Breast epithelium (tissue), 4 donors: Measurements from ENCODE around the gene IQCH. TPM values are rescaled to one million over a fixed set of nuclear protein-coding genes. Genes with fewer than 3 reads are reported as not detected.

Source experiments
- DNase-seq, 2 donors: peaks; one replicate each; pipeline ENCODE4 v3.0.0-alpha.2; 2019; ENCODE audit warnings: low spot score in 2 of 2
- H3K27ac ChIP-seq, 2 donors: fragments of 200-600 bp; sonication (generic) in 1 of 2; one replicate each; pipeline ENCODE4 v1.5.1; 2016 to 2019; ENCODE audit warnings: mild to moderate bottlenecking in 1 of 2
- H3K27me3 ChIP-seq, 2 donors: fragments of 200-600 bp; sonication (generic) in 1 of 2; one replicate each; pipeline versions ENCODE4 v1.5.1 to v1.6.0; 2017 to 2019; ENCODE audit warnings: control low read depth in 1 of 2, mild to moderate bottlenecking in 1 of 2
- H3K36me3 ChIP-seq: fragments of 200-600 bp; one replicate; pipeline ENCODE4 v1.5.1; 2019
- H3K4me1 ChIP-seq, 2 donors: fragments of 200-600 bp; sonication (generic); one replicate each; pipeline ENCODE4 v1.5.1; 2016 to 2019; ENCODE audit warnings: control low read depth in 1 of 2
- H3K4me3 ChIP-seq, 3 donors: fragments of 200-600 bp; sonication (generic); 1 replicate in 2 of 3; 2 replicates in 1 of 3; pipeline ENCODE4 v1.5.1; 2016 to 2019; ENCODE audit warnings: mild to moderate bottlenecking in 3 of 3, moderate library complexity in 2 of 3
- H3K9me3 ChIP-seq, 2 donors: fragments of 200-600 bp; sonication (generic) in 1 of 2; one replicate each; pipeline ENCODE4 v1.5.1; 2016 to 2019; ENCODE audit warnings: control low read depth in 1 of 2
- POLR2A ChIP-seq: fragments of 450-650 bp; IDR thresholded peaks from one replicate; pipeline ENCODE4 v1.6.1; 2016; ENCODE audit warnings: antibody characterized with exemption, mild to moderate bottlenecking, moderate library complexity
- POLR2AphosphoS5 ChIP-seq, 3 donors: sonication (generic); formaldehyde crosslinking; IDR thresholded peaks; one replicate each; pipeline ENCODE4 v1.6.1; 2017; ENCODE audit warnings: antibody characterized with exemption in 3 of 3
- intact Hi-C: fragments of 100-400 bp; cut with DNase I; formaldehyde crosslinking; loops from one replicate; pipeline ENCODE4 v1.15.1; 2023; ENCODE audit warnings: low total_unique reads
- total RNA-seq, 3 donors: library from RNA; depleted of rRNA; stranded (reverse); fragments of >200 nt; gene quantifications; one replicate each; pipeline ENCODE4 v1.1.0, GENCODE V29; 2016
- TF ChIP-seq, protein P1 (sequence below), 3 donors: fragments of 450-650 bp; IDR thresholded peaks; one replicate each; pipeline ENCODE4 v1.5.1; 2016 to 2017; ENCODE audit warnings: antibody characterized with exemption in 3 of 3, mild to moderate bottlenecking in 3 of 3, moderate library complexity in 3 of 3

The IQCH gene
- total RNA-seq, 3 donors from 2014 or later = 0.64 to 11.9 (median 6.6) TPM

DNA sequence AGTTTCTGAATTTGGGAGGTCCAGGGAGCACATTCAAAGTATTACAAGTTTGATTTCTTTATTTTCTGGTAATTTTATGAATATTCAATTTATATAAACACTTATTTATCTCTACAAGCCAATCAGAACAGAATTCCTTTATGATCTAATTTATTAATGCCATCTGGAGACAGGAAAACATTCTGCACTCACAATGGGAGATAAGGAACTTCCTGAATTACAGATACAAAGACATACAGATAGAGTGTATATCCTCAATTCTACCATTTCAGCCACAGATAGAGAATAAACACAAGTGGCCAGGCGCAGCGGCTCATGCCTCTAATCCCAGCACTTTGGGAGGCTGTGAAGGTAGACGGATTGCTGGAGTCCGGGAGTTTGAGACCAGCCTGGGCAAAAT, 86.0 kb downstream of the IQCH start:
- Histone ChIP-seq H3K27ac (no peak overlapping the region), H3K36me3 (no peaks in the 10 kb centered on the region), H3K9me3 (peaks cover 0 to 3% of the 10 kb centered on the region in 2 donors), H3K4me3 (no peak overlapping the region), H3K4me1 (no peaks in the 10 kb centered on the region), H3K27me3 (no peaks in the 10 kb centered on the region)
- TF ChIP-seq POLR2AphosphoS5 (IDR thresholded peaks at IDR 0.05) (no peak), POLR2A (no peak)
- TF ChIP-seq, protein P1, sequence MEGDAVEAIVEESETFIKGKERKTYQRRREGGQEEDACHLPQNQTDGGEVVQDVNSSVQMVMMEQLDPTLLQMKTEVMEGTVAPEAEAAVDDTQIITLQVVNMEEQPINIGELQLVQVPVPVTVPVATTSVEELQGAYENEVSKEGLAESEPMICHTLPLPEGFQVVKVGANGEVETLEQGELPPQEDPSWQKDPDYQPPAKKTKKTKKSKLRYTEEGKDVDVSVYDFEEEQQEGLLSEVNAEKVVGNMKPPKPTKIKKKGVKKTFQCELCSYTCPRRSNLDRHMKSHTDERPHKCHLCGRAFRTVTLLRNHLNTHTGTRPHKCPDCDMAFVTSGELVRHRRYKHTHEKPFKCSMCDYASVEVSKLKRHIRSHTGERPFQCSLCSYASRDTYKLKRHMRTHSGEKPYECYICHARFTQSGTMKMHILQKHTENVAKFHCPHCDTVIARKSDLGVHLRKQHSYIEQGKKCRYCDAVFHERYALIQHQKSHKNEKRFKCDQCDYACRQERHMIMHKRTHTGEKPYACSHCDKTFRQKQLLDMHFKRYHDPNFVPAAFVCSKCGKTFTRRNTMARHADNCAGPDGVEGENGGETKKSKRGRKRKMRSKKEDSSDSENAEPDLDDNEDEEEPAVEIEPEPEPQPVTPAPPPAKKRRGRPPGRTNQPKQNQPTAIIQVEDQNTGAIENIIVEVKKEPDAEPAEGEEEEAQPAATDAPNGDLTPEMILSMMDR (IDR thresholded peaks at IDR 0.05) = no peak
- DNase-seq = no peak
- intact Hi-C loops = no loop called here

DNA sequence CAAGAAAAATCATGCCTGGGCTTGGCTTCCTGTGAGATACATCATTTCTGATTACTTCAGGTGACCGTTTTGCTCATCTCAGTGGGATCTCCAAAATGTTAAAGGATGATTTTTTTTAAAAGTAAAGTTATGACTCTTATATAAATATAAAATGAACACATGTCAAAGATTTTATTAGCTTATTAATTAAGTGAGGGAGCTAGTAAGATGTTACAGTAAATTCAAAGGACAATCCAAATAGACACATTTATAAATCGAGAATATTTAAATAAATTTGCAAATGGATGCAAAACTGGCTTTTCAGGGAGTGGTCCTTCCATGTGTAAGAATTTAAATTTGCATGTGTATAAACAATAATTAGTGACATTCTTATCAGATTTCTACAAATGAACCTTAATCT, 87.0 kb downstream of the IQCH start:
- Histone ChIP-seq H3K27ac (no peak overlapping the region), H3K4me3 (no peak overlapping the region), H3K36me3 (no peaks in the 10 kb centered on the region), H3K27me3 (no peaks in the 10 kb centered on the region), H3K9me3 (peaks cover 0 to 7% of the 10 kb centered on the region in 2 donors), H3K4me1 (no peaks in the 10 kb centered on the region)
- intact Hi-C loops = no loop called here
- TF ChIP-seq POLR2A (no peak), POLR2AphosphoS5 (IDR thresholded peaks at IDR 0.05) (no peak)
- TF ChIP-seq, protein P1 (IDR thresholded peaks at IDR 0.05) = no peak
- no peak for DNase-seq

DNA sequence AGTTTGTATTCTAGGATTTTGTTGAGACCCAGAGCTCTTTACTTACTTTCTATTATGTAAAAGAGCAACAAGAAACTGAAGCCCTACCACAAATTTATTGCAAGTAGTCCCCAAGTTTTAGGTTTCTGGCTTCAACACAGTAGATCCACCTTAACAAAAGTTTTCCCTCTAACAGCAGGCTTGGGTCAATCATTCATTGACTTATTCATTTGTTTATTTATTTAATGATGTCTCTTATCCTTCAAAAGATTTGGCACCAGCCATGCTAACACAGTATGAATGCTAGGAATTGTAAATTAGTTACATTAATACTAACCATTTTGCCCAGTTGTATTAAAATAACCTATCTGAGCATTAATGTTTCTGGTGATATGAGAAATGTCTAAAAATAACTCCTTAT, 88.6 kb downstream of the IQCH start:
- H3K4me3 ChIP-seq = no peak overlapping the region
- H3K4me1 ChIP-seq = no peaks in the 10 kb centered on the region
- TF ChIP-seq POLR2AphosphoS5 (IDR thresholded peaks at IDR 0.05) (no peak), POLR2A (no peak)
- TF ChIP-seq, protein P1 (IDR thresholded peaks at IDR 0.05) = no peak
- no peaks in the 10 kb centered on the region for H3K27me3 ChIP-seq
- H3K27ac ChIP-seq = no peak overlapping the region
- intact Hi-C loops = no loop called here
- H3K9me3 ChIP-seq = peaks cover 0 to 18% of the 10 kb centered on the region in 2 donors
- DNase-seq = no peak
- no peaks in the 10 kb centered on the region for H3K36me3 ChIP-seq

DNA sequence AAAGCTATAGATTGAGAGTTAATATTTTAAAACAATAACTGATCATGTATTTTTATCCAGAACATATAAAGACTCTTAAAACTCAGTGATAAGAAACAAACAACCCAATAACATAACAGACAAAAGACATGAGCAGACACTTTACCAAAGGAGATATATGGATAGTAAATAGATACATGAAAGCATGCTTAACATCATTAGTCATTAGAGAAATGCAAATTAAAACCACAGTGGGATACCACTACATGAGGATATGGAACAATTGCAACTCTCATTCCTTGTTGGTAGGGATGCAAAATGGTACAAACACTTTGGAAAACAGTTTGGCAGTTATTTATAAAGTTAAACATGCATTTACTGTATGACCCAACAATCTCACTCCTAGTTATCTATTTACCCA, 95.0 kb downstream of the IQCH start:
- no peak for TF ChIP-seq POLR2AphosphoS5 (IDR thresholded peaks at IDR 0.05)
- no peak for TF ChIP-seq POLR2A
- TF ChIP-seq, protein P1 (IDR thresholded peaks at IDR 0.05) = no peak
- no peaks in the 10 kb centered on the region for H3K4me1 ChIP-seq

DNA sequence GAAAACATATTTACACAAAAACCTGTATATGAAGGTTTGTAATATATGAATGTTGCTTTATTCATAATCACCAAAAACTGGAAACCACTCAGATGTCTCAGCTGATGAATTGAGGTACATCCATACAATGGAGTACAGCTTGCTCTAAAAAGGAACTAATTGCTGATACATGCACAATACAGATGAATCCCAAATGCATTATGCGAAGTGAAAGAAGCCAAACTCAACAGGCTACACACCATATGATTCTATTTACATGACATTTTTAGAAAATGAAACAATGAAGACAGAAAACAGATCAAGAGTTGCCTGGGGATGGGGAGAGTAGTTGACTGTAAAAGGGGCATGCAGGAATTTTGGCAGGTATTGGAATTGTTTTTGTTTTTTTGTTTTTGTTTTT, 95.5 kb downstream of the IQCH start:
- TF ChIP-seq POLR2AphosphoS5 (IDR thresholded peaks at IDR 0.05) (no peak), POLR2A (no peak)
- TF ChIP-seq, protein P1 (IDR thresholded peaks at IDR 0.05) = no peak
- no peaks in the 10 kb centered on the region for H3K36me3 ChIP-seq
- no peaks in the 10 kb centered on the region for H3K27me3 ChIP-seq
- DNase-seq = no peak
- H3K4me3 ChIP-seq = no peak overlapping the region
- intact Hi-C loops = no loop called here
- no peaks in the 10 kb centered on the region for H3K4me1 ChIP-seq
- H3K9me3 ChIP-seq = peaks cover 0 to 15% of the 10 kb centered on the region in 2 donors
- no peak overlapping the region for H3K27ac ChIP-seq

More for the DNA sequence above, 95.0 kb downstream of the IQCH start:
- Histone ChIP-seq H3K36me3 (no peaks in the 10 kb centered on the region), H3K27me3 (no peaks in the 10 kb centered on the region), H3K4me3 (no peak overlapping the region), H3K9me3 (peaks cover 0 to 15% of the 10 kb centered on the region in 2 donors), H3K27ac (no peak overlapping the region)
- DNase-seq = no peak
- intact Hi-C loops = no loop called here
